H9 (cell line): ENCODE results near the gene USP17L29. TPM values are rescaled to one million over a fixed set of nuclear protein-coding genes. Genes with fewer than 3 reads are reported as not detected.
"Not testable (repeated sequence)": the region's sequence is repeated elsewhere in the genome, so short reads cannot be mapped to it uniquely, and the experiment has no call there.

Experiments
- DNase-seq: peaks from one replicate; pipeline ENCODE4 v3.0.0-alpha.2; 2017
- H2AFZ ChIP-seq: one replicate; pipeline ENCODE4 v1.6.1; 2013; ENCODE audit warnings: mild to moderate bottlenecking, low read length, control low read depth, moderate library complexity
- H2AK5ac ChIP-seq: 2 replicates; pipeline ENCODE4 v1.6.1; 2013; ENCODE audit warnings: low read length, control low read depth, mixed read lengths; ENCODE audit not compliant: insufficient read length
- H2BK120ac ChIP-seq: one replicate; pipeline ENCODE4 v1.6.1; 2013; ENCODE audit warnings: low read depth, mild to moderate bottlenecking, low read length, control low read depth, inconsistent platforms; ENCODE audit not compliant: poor library complexity, severe bottlenecking
- H2BK12ac ChIP-seq: 2 replicates; pipeline ENCODE4 v1.6.1; 2013; ENCODE audit warnings: low read length, control low read depth, mixed read lengths, low read depth; ENCODE audit not compliant: insufficient read length
- H2BK15ac ChIP-seq: 2 replicates; pipeline ENCODE4 v1.6.1; 2013; ENCODE audit warnings: low read depth, low read length, control low read depth
- H2BK20ac ChIP-seq: one replicate; pipeline ENCODE4 v1.6.1; 2013; ENCODE audit warnings: low read depth, mild to moderate bottlenecking, low read length, control low read depth, inconsistent platforms; ENCODE audit not compliant: poor library complexity, severe bottlenecking
- H2BK5ac ChIP-seq: 2 replicates; pipeline ENCODE4 v1.6.1; 2013; ENCODE audit warnings: low read length, control low read depth, mixed read lengths; ENCODE audit not compliant: insufficient read length
- H3K14ac ChIP-seq: 2 replicates; pipeline ENCODE4 v1.6.1; 2013; ENCODE audit warnings: low read length, control low read depth; ENCODE audit not compliant: insufficient read depth
- H3K18ac ChIP-seq: 2 replicates; pipeline ENCODE4 v1.6.1; 2013; ENCODE audit warnings: low read depth, mild to moderate bottlenecking, mixed read lengths, low read length, control low read depth; ENCODE audit not compliant: insufficient read length
- H3K23ac ChIP-seq: 2 replicates; pipeline ENCODE4 v1.6.1; 2013; ENCODE audit warnings: low read length, control low read depth, mixed read lengths, low read depth; ENCODE audit not compliant: insufficient read length
- H3K23me2 ChIP-seq: 2 replicates; pipeline ENCODE4 v1.6.1; 2013; ENCODE audit warnings: low read depth, mild to moderate bottlenecking, mixed read lengths, low read length, control low read depth; ENCODE audit not compliant: insufficient read length, poor library complexity, severe bottlenecking
- H3K27ac ChIP-seq: 2 replicates; pipeline ENCODE4 v1.5.1; 2013; ENCODE audit warnings: low read length, control low read depth, mixed read lengths, low read depth; ENCODE audit not compliant: insufficient read length
- H3K27me3 ChIP-seq: 2 replicates; pipeline ENCODE4 v1.6.1; 2013; ENCODE audit warnings: low read length, control low read depth, inconsistent platforms; ENCODE audit not compliant: insufficient read depth
- H3K4ac ChIP-seq: 2 replicates; pipeline ENCODE4 v1.6.1; 2013; ENCODE audit warnings: low read depth, mild to moderate bottlenecking, control low read depth, inconsistent platforms, low read length, moderate library complexity
- H3K4me1 ChIP-seq: 2 replicates; pipeline ENCODE4 v1.6.1; 2013; ENCODE audit warnings: low read length, control low read depth, inconsistent platforms; ENCODE audit not compliant: insufficient read depth
- H3K4me2 ChIP-seq: 2 replicates; pipeline ENCODE4 v1.6.1; 2013; ENCODE audit warnings: low read length, control low read depth, mixed read lengths; ENCODE audit not compliant: insufficient read length, insufficient read depth
- H3K56ac ChIP-seq: 2 replicates; pipeline ENCODE4 v1.6.1; 2013; ENCODE audit warnings: low read depth, mild to moderate bottlenecking, mixed read lengths, low read length, control low read depth; ENCODE audit not compliant: insufficient read length
- H3K79me1 ChIP-seq: 2 replicates; pipeline ENCODE4 v1.6.1; 2013; ENCODE audit warnings: low read depth, mild to moderate bottlenecking, moderate library complexity, low read length, control low read depth, inconsistent platforms; ENCODE audit not compliant: insufficient read depth, poor library complexity, severe bottlenecking
- H3K79me2 ChIP-seq: 2 replicates; pipeline ENCODE4 v1.6.1; 2013; ENCODE audit warnings: low read length, control low read depth, inconsistent platforms; ENCODE audit not compliant: insufficient read depth
- H3K9ac ChIP-seq: 2 replicates; pipeline ENCODE4 v1.6.1; 2013; ENCODE audit warnings: low read length, control low read depth, mixed read lengths; ENCODE audit not compliant: insufficient read length; ENCODE audit errors: extremely low read depth
- H3K9me3 ChIP-seq: one replicate; pipeline ENCODE4 v1.6.1; 2013; ENCODE audit warnings: low read depth, low read length, inconsistent platforms; ENCODE audit not compliant: control insufficient read depth
- H3T11ph ChIP-seq: one replicate; pipeline ENCODE4 v1.6.1; 2013; ENCODE audit warnings: mild to moderate bottlenecking, low read length, control low read depth, inconsistent platforms
- H4K20me1 ChIP-seq: one replicate; pipeline ENCODE4 v1.6.1; 2013; ENCODE audit not compliant: control insufficient read depth, insufficient read length, insufficient read depth
- H4K5ac ChIP-seq: 2 replicates; pipeline ENCODE4 v1.6.1; 2013; ENCODE audit warnings: low read depth, mild to moderate bottlenecking, mixed read lengths, low read length, control low read depth; ENCODE audit not compliant: insufficient read length
- H4K8ac ChIP-seq: replicated peaks from 2 replicates; pipeline ENCODE4 v1.6.1; 2013; ENCODE audit warnings: low read length, control low read depth, mixed read lengths, low read depth; ENCODE audit not compliant: insufficient read length
- H4K91ac ChIP-seq: 2 replicates; pipeline ENCODE4 v1.6.1; 2013; ENCODE audit warnings: low read depth, mild to moderate bottlenecking, moderate library complexity, mixed read lengths, low read length, control low read depth; ENCODE audit not compliant: insufficient read length
- H3K27ac Mint-ChIP-seq, 3 experiments: 2 replicates in 2 of 3; 3 replicates in 1 of 3; pipeline ENCODE4 v1.8.0; 2020 to 2021; ENCODE audit warnings: mixed read lengths in 3 of 3, mild to moderate bottlenecking in 1 of 3, moderate library complexity in 1 of 3
- H3K27me3 Mint-ChIP-seq: 2 replicates; pipeline ENCODE4 v1.8.0; 2021; ENCODE audit warnings: low read depth, mild to moderate bottlenecking, moderate library complexity, mixed read lengths
- H3K36me3 Mint-ChIP-seq, 3 experiments: 2 replicates in 2 of 3; 3 replicates in 1 of 3; pipeline ENCODE4 v1.8.0; 2020 to 2021; ENCODE audit warnings: low read depth in 3 of 3, mixed read lengths in 3 of 3; ENCODE audit not compliant: insufficient read depth in 1 of 3
- H3K4me1 Mint-ChIP-seq, 2 experiments: 2 replicates each; pipeline ENCODE4 v1.8.0; 2020; ENCODE audit warnings: mixed read lengths in 2 of 2
- H3K4me3 Mint-ChIP-seq, 2 experiments: 2 replicates in 1 of 2; 3 replicates in 1 of 2; pipeline ENCODE4 v1.8.0; 2020 to 2021; ENCODE audit warnings: mild to moderate bottlenecking in 2 of 2, mixed read lengths in 2 of 2, moderate library complexity in 1 of 2
- H3K9me3 Mint-ChIP-seq, 2 experiments: 2 replicates in 1 of 2; 3 replicates in 1 of 2; pipeline ENCODE4 v1.8.0; 2020; ENCODE audit warnings: mild to moderate bottlenecking in 2 of 2, mixed read lengths in 2 of 2, moderate library complexity in 1 of 2
- CTCF ChIP-seq: fragments of 200-600 bp; sonication (generic); conservative IDR thresholded peaks from 3 replicates; pipeline ENCODE4 v1.8.0; 2021; ENCODE audit warnings: antibody characterized with exemption, mild to moderate bottlenecking
- WGBS: extraction: QIAGEN DNeasy Blood & Tissue Kit; methylation state at CpG from one replicate; pipeline ENCODE4 v1.1.7; 2013; ENCODE audit warnings: missing lambda C conversion rate, low lambda C conversion rate, mixed read lengths; ENCODE audit not compliant: insufficient read length; ENCODE audit errors: extremely low coverage; 5-methylcytosine and 5-hydroxymethylcytosine counted together
- total RNA-seq: library from RNA; stranded (reverse); gene quantifications from 2 replicates; pipeline ENCODE4 v1.2.1, GENCODE V29; 2021

The USP17L29 gene
- total RNA-seq, 1 experiment from 2014 or later = not detected

- H3K23ac ChIP-seq, H2BK15ac ChIP-seq, H3K36me3 Mint-ChIP-seq, H3K9me3 ChIP-seq, H4K5ac ChIP-seq, H3K4me1 ChIP-seq, H3K27me3 ChIP-seq, H3K56ac ChIP-seq, H3K23me2 ChIP-seq, H3K27me3 Mint-ChIP-seq, H4K20me1 ChIP-seq, H3T11ph ChIP-seq, H2BK12ac ChIP-seq, H3K79me2 ChIP-seq, H3K9ac ChIP-seq, H3K4me1 Mint-ChIP-seq, H3K79me1 ChIP-seq, H2BK120ac ChIP-seq, H2AK5ac ChIP-seq, H3K14ac ChIP-seq, H4K91ac ChIP-seq, H4K8ac ChIP-seq, H3K18ac ChIP-seq, H2BK20ac ChIP-seq, H3K27ac Mint-ChIP-seq, H2AFZ ChIP-seq, H2BK5ac ChIP-seq, H3K27ac ChIP-seq, H3K4ac ChIP-seq, H3K4me2 ChIP-seq: not testable (repeated sequence)
- DNase-seq = peak; percentile 38
- no CpG with 5 or more reads among the region's 36 CpGs for WGBS
- peak; percentile 68 for TF ChIP-seq CTCF
- peaks cover 22 to 39% of the 10 kb centered on the region in 2 experiments for H3K9me3 Mint-ChIP-seq
- H3K4me3 Mint-ChIP-seq = peak overlapping the region in 1 of 2 experiments; percentile 8; a peak in 1 of 5 replicates
These were observed 27.6 kb downstream of the USP17L29 start for GRCh38 chr4:9381012-9381534.
